Activated CD8-positive, alpha-beta T cell treated with anti-CD3 and anti-CD28 coated beads, Interleukin-2, amount 10 ng/mL, durations not matched to agents 7 days and 5 days (primary cell): ENCODE results near the gene SEPTIN11. TPM values are rescaled to one million over a fixed set of nuclear protein-coding genes. Genes with fewer than 3 reads are reported as not detected.
"Not testable (repeated sequence)": the region's sequence is repeated elsewhere in the genome, so short reads cannot be mapped to it uniquely, and the experiment has no call there.

ENCODE experiments used
- ATAC-seq: fragments of 150-1000 bp; cut with Tn5 transposase; one replicate; pipeline ENCODE4 v1.10.0; 2021; ENCODE audit warnings: moderate library complexity
- CTCF ChIA-PET: fragments of 350-600 bp; sonication (Branson Sonifier 250); formaldehyde crosslinking; loops from one replicate; lab custom pipeline; 2021; ENCODE audit warnings: antibody characterized with exemption; lab: Charles Lee
- POLR2A ChIA-PET: fragments of 350-600 bp; sonication (Branson Sonifier 250); formaldehyde crosslinking; loops from one replicate; lab custom pipeline; 2021; ENCODE audit warnings: antibody characterized with exemption; lab: Charles Lee
- DNase-seq: peaks from one replicate; pipeline ENCODE4 v3.0.0-alpha.2; 2020
- H3K27ac Mint-ChIP-seq: one replicate; pipeline ENCODE4 v1.8.0; 2021; ENCODE audit warnings: mild to moderate bottlenecking, mixed read lengths
- H3K27me3 Mint-ChIP-seq: one replicate; pipeline ENCODE4 v1.8.0; 2021; ENCODE audit warnings: low read depth, mixed read lengths
- H3K36me3 Mint-ChIP-seq: one replicate; pipeline ENCODE4 v1.8.0; 2021; ENCODE audit warnings: low read depth, mixed read lengths
- H3K4me1 Mint-ChIP-seq: one replicate; pipeline ENCODE4 v1.8.0; 2021; ENCODE audit warnings: low read depth, mixed read lengths
- H3K4me3 Mint-ChIP-seq: one replicate; pipeline ENCODE4 v1.8.0; 2021; ENCODE audit warnings: mild to moderate bottlenecking, mixed read lengths
- H3K9me3 Mint-ChIP-seq: one replicate; pipeline ENCODE4 v1.8.0; 2022; ENCODE audit warnings: mixed read lengths; ENCODE audit not compliant: insufficient read depth
- total RNA-seq, 2 experiments: library from RNA; stranded (reverse); gene quantifications; one replicate each; pipeline ENCODE4 v1.2.3, GENCODE V29; 2021

SEPTIN11 gene
- total RNA-seq, 2 experiments from 2014 or later = 67.0 to 77.4 TPM

DNA sequence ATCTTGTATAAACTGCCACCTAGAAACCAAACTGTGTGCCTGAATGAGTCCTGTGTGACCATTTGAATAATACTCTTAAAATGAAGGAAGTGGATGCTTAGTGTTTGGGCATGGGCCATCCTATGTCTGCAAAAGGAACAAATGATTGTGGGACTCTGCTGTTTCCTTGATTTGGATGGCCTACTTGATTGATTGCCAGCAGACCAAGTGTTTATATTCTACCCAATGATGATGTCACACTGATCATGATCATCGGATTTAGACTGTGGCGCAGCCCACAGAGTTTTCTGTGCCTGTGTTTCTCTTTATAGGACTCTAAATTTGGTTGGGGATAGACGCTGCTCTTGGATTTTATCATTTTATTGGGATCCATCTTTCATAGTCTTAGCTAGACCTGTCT is 4.4 kb downstream of the SEPTIN11 start:
- ChIA-PET POLR2A (no interaction called here), CTCF (no interaction called here)
- H3K27me3 Mint-ChIP-seq = no peaks in the 10 kb centered on the region
- no peak overlapping the region for H3K27ac Mint-ChIP-seq
- peaks cover 11% of the 10 kb centered on the region for H3K4me1 Mint-ChIP-seq
- H3K4me3 Mint-ChIP-seq = no peak overlapping the region
- peaks cover 9% of the 10 kb centered on the region for H3K36me3 Mint-ChIP-seq
- H3K9me3 Mint-ChIP-seq = no peaks in the 10 kb centered on the region
- no peak for DNase-seq
- ATAC-seq = no peak

- H3K4me1 Mint-ChIP-seq = peaks cover 13% of the 10 kb centered on the region
- no peak overlapping the region for H3K27ac Mint-ChIP-seq
- peaks cover 9% of the 10 kb centered on the region for H3K36me3 Mint-ChIP-seq
- ATAC-seq = no peak
- POLR2A ChIA-PET = no interaction called here
- no peaks in the 10 kb centered on the region for H3K27me3 Mint-ChIP-seq
- no peaks in the 10 kb centered on the region for H3K9me3 Mint-ChIP-seq
- CTCF ChIA-PET = no interaction called here
- DNase-seq = no peak
- no peak overlapping the region for H3K4me3 Mint-ChIP-seq
Observed at GRCh38 chr4:76954489-76954888, 4.9 kb downstream of the SEPTIN11 start.

DNA sequence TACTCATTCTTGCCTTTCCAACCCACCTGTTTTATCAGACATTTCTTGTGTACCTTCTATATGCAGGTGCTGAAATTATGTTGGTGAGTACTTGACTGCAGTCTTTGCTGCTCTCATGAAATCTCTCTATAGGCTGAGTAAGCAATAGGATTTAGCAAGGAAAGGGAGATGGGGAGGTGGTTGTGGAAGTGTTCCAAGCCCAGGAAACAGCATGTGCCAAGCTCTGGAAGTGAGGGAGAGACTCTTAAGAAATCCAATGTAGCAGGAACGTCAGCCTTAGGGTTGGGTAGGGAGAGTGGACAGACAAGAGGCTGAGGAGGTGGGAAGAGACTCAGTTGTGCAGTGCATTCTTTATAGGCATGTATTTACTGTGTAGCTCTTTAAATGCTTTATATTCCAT is 5.6 kb downstream of the SEPTIN11 start:
- H3K4me3 Mint-ChIP-seq = no peak overlapping the region
- no peak for ATAC-seq
- ChIA-PET POLR2A (no interaction called here), CTCF (no interaction called here)
- H3K27ac Mint-ChIP-seq = no peak overlapping the region
- H3K4me1 Mint-ChIP-seq = peaks cover 18% of the 10 kb centered on the region
- no peaks in the 10 kb centered on the region for H3K9me3 Mint-ChIP-seq
- no peak for DNase-seq
- H3K27me3 Mint-ChIP-seq = no peaks in the 10 kb centered on the region
- H3K36me3 Mint-ChIP-seq = peaks cover 9% of the 10 kb centered on the region

GRCh38 chr4:76957004-76957738 is 7.6 kb downstream of the SEPTIN11 start:
- CTCF ChIA-PET = interaction anchor here (1.1 kb wide), 1 partner anchor 88 kb away, joined by 3 read pairs; no protein-coding TSS in a partner anchor
- Mint-ChIP-seq H3K9me3 (no peaks in the 10 kb centered on the region), H3K27me3 (no peaks in the 10 kb centered on the region), H3K27ac (peak overlapping the region; percentile 8), H3K4me1 (peaks cover 18% of the 10 kb centered on the region), H3K36me3 (peaks cover 15% of the 10 kb centered on the region), H3K4me3 (no peak overlapping the region)
- DNase-seq = no peak
- POLR2A ChIA-PET = interaction anchor here (0.6 kb wide), 1 partner anchor 21 kb away, joined by 3 read pairs; no protein-coding TSS in a partner anchor
- peak; percentile 11 for ATAC-seq

- Mint-ChIP-seq H3K4me1 (peaks cover 15% of the 10 kb centered on the region), H3K36me3 (peaks cover 8% of the 10 kb centered on the region), H3K9me3 (no peaks in the 10 kb centered on the region), H3K27ac (no peak overlapping the region), H3K4me3 (no peak overlapping the region), H3K27me3 (no peaks in the 10 kb centered on the region)
- ChIA-PET CTCF (interaction anchor here (2.8 kb wide), 1 partner anchor 23 kb away, joined by 15 read pairs; no protein-coding TSS in a partner anchor), POLR2A (no interaction called here)
- no peak for DNase-seq
- no peak for ATAC-seq
Observed at GRCh38 chr4:76958891-76959290, 9.3 kb downstream of the SEPTIN11 start.

DNA sequence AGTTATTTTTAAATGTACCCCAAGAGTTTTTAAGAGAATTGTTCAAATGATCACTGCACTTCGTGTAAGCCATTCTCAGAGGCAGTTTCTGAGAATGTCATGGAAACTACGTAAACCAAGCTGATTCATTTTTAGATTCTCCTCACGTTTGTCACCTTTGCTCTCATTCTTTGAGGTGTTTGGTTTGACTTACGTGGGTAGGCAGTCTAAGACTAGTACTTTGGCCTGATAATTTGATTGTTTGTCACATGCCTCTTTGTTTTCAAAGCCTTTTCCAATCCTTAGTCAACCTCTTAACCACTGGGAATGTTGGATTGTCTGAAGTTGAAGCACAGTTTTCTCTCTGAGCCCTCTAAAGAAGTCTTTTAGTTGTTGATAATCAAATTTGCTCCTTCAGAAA is 10.5 kb downstream of the SEPTIN11 start:
- H3K27ac Mint-ChIP-seq = no peak overlapping the region

GRCh38 chr4:76962406-76963130 is 13.0 kb downstream of the SEPTIN11 start:
- H3K36me3 Mint-ChIP-seq = peaks cover 18% of the 10 kb centered on the region
- POLR2A ChIA-PET = no interaction called here
- peaks cover 25% of the 10 kb centered on the region for H3K4me1 Mint-ChIP-seq
- ATAC-seq (no peak), DNase-seq (no peak)
- H3K9me3 Mint-ChIP-seq = peaks cover 3% of the 10 kb centered on the region
- CTCF ChIA-PET = interaction anchor here (1.2 kb wide), 1 partner anchor 83 kb away, joined by 3 read pairs; no protein-coding TSS in a partner anchor
- H3K27me3 Mint-ChIP-seq = no peaks in the 10 kb centered on the region
- H3K4me3 Mint-ChIP-seq = no peak overlapping the region
- H3K27ac Mint-ChIP-seq = no peak overlapping the region

More for the DNA sequence above, 10.5 kb downstream of the SEPTIN11 start:
- ChIA-PET CTCF (interaction anchor here (1.4 to 2.8 kb wide), 2 partner anchors 12 to 22 kb away, joined by 4 to 15 read pairs; no protein-coding TSS in a partner anchor), POLR2A (no interaction called here)
- ATAC-seq (peak; percentile 62), DNase-seq (no peak)
- Mint-ChIP-seq H3K27me3 (no peaks in the 10 kb centered on the region), H3K36me3 (peaks cover 15% of the 10 kb centered on the region), H3K9me3 (peaks cover 3% of the 10 kb centered on the region), H3K4me1 (peaks cover 25% of the 10 kb centered on the region), H3K4me3 (no peak overlapping the region)

DNA sequence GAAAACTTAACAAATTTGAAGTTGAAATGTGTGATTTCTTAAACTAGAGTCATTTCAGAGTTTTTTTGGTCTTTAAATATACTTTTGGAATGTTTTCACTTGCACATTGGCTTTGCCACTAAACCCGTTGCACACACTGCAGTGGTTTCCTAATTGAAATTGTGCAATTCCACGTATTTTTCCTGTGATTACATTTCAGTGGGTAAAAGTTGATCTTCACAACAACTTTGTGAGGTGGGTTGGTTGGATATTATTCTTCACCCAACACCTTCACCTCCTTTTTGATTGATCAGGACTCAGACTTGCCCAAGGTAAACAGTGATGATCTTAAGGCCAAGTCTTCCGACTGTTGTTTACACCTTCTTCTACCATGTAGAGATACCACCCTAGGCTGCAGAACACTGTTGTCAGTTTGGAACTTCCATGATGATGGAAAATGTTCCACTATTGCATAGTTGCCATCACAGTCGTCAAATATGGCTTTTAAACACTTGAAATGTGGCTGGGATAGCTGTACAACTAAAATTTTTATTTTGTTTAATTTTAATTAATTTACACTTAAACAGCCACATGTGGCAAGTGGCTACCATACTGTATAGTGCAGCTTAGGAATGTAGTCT is 13.7 kb downstream of the SEPTIN11 start:
- Mint-ChIP-seq H3K9me3 (peaks cover 3% of the 10 kb centered on the region), H3K27ac (no peak overlapping the region), H3K27me3 (no peaks in the 10 kb centered on the region), H3K36me3 (peaks cover 18% of the 10 kb centered on the region), H3K4me3 (no peak overlapping the region), H3K4me1 (peaks cover 25% of the 10 kb centered on the region)
- DNase-seq (no peak), ATAC-seq (no peak)
- ChIA-PET CTCF (interaction anchor here (1.2 kb wide), 1 partner anchor 82 kb away, joined by 3 read pairs; no protein-coding TSS in a partner anchor), POLR2A (no interaction called here)

DNA sequence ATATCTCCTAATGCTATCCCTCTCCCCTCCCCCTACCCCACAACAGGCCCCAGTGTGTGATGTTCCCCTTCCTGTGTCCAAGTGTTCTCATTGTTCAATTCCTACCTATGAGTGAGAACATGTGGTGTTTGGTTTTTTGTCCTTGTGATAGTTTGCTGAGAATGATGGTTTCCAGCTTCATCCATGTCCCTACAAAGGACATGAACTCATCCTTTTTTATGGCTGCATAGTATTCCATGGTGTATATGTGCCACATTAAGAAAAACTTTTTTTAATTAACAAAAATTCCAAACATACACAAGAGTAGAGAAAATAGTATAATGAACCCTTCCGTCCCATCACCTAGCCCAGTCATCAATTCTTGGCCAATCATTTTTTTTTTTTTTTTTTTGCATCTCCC is 14.4 kb downstream of the SEPTIN11 start:
- H3K27ac Mint-ChIP-seq, H3K27me3 Mint-ChIP-seq, H3K9me3 Mint-ChIP-seq, H3K4me3 Mint-ChIP-seq, DNase-seq, ATAC-seq, POLR2A ChIA-PET: not testable (repeated sequence)
- H3K4me1 Mint-ChIP-seq = peaks cover 25% of the 10 kb centered on the region
- CTCF ChIA-PET = interaction anchor here (1.0 to 1.4 kb wide), 4 partner anchors 11 to 784 kb away, joined by 3 to 5 read pairs (median 4); no protein-coding TSS in a partner anchor
- H3K36me3 Mint-ChIP-seq = peaks cover 20% of the 10 kb centered on the region

- CTCF ChIA-PET = interaction anchor here (1.0 to 1.4 kb wide), 4 partner anchors 10 to 785 kb away, joined by 3 to 5 read pairs (median 4); no protein-coding TSS in a partner anchor
Observed at GRCh38 chr4:76964769-76965168, 15.2 kb downstream of the SEPTIN11 start.

GRCh38 chr4:76965866-76966579 is 16.5 kb downstream of the SEPTIN11 start:
- ChIA-PET POLR2A (no interaction called here), CTCF (no interaction called here)
- Mint-ChIP-seq H3K9me3 (peaks cover 3% of the 10 kb centered on the region), H3K4me3 (no peak overlapping the region), H3K27me3 (no peaks in the 10 kb centered on the region), H3K27ac (no peak overlapping the region), H3K4me1 (peaks cover 10% of the 10 kb centered on the region), H3K36me3 (peaks cover 14% of the 10 kb centered on the region)
- ATAC-seq (no peak), DNase-seq (no peak)

More at GRCh38 chr4:76964769-76965168, 15.2 kb downstream of the SEPTIN11 start:
- Mint-ChIP-seq H3K36me3 (peaks cover 20% of the 10 kb centered on the region), H3K9me3 (peaks cover 3% of the 10 kb centered on the region), H3K4me3 (no peak overlapping the region), H3K27ac (no peak overlapping the region), H3K27me3 (no peaks in the 10 kb centered on the region), H3K4me1 (peaks cover 22% of the 10 kb centered on the region)
- DNase-seq (no peak), ATAC-seq (peak; percentile 39)
- POLR2A ChIA-PET = no interaction called here
